ENCODE data around the gene UBQLN4.
"Not testable (repeated sequence)": the region's sequence is repeated elsewhere in the genome, so short reads cannot be mapped to it uniquely, and the experiment has no call there.

Gene UBQLN4

DNA sequence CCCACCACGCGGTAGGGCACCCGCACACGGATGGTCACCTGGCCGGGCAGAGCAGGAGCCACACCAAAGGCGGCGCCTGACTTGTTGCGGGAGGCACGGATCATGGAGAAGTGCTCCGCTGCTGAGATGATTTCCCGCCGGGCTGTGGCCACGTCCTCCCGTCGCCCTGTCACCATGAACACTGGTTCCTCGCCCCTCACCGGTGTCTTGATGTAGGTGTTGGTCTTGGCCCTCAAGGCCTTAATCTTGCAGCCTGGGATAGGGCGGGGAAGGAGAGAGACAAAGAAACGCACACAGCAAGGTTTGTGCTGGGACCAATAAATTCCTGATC is 23.8 kb upstream of the UBQLN4 start:
- Histone ChIP-seq H3K36me3 (ENCODE audit: control insufficient read depth, insufficient read depth, low read length) (no peaks in the 10 kb centered on the region), H3K4me3 (ENCODE audit: low read length) (no peak overlapping the region), H3K27me3 (ENCODE audit: control insufficient read depth, insufficient read depth, low read length) (no peaks in the 10 kb centered on the region), H3K9ac (ENCODE audit: low read length) (no peak overlapping the region), H3K4me1 (ENCODE audit: control insufficient read depth, insufficient read depth, low read length) (peaks cover 6% of the 10 kb centered on the region), H3K27ac (ENCODE audit: low read depth, low read length) (no peak overlapping the region)

DNA sequence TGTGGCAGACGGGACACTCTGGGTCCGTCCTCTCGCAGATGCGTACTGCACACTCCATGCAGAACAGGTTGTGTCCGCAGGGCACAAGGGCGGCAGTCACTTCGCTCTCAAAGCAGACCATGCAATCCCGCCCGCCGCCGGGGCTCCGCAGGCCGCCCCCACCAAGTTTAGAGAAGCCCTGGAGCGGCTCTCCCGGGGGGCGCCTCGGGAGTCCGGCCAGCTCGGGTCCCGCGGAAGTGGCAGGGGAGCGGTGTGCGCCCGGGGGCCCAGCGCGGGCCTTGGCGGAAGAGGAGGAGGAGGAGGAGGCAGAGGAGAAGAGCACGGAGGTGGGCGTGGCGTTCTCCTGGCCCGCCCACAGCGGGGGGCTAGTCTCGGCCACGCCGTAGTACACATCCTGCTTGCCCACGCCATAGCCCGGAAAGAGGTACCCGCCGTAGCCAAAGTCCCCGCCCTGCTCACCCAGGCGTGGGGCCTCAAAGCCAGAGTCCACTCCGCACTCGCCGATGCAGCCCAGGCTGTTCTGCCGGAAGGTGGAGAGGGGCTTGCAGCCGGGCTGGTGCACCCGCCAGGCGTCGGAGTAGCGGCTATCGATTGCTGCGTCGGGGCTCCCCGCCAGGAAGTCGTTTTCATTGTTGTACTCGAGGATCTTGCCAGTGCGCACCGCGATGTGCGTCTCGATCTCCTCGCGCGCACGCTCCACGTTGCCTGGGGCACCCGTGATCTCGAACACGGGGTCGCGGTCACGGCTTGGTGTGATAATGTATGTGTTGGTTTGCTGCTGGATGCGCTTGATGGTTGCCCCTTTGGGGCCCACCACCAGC is 23.2 kb upstream of the UBQLN4 start:
- Histone ChIP-seq H3K4me3 (ENCODE audit: low read length) (peak overlapping the region; percentile 67), H3K27ac (ENCODE audit: low read depth, low read length) (no peak overlapping the region), H3K36me3 (ENCODE audit: control insufficient read depth, insufficient read depth, low read length) (no peaks in the 10 kb centered on the region), H3K4me1 (ENCODE audit: control insufficient read depth, insufficient read depth, low read length) (peaks cover 6% of the 10 kb centered on the region), H3K9ac (ENCODE audit: low read length) (no peak overlapping the region), H3K27me3 (ENCODE audit: control insufficient read depth, insufficient read depth, low read length) (no peaks in the 10 kb centered on the region)

DNA sequence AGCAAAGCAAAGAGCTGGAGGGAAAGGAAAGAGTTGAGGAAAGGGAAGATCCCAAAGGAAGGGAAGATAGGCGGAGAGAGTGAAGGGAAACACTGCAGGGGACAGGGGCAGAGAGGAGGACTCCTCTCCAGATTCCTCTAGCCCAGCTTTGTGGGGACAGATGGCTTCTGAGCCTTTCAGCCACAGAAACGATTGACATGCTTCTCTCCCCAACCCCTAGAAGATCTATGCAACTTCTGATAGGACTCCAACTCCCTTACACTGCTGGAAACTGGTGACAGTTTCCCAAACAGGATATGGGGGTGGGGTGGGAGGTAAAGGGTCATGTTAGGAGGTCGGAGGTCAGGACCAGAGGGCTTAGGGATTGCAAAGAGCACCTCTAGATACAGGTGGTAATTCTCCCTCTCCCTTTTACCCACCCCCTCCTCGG is 22.2 kb upstream of the UBQLN4 start:
- H3K4me3 ChIP-seq (ENCODE audit: low read length), result peak overlapping the region; percentile 67
- no peaks in the 10 kb centered on the region for H3K36me3 ChIP-seq (ENCODE audit: control insufficient read depth, insufficient read depth, low read length)
- no peaks in the 10 kb centered on the region for H3K27me3 ChIP-seq (ENCODE audit: control insufficient read depth, insufficient read depth, low read length)
- no peak overlapping the region for H3K27ac ChIP-seq (ENCODE audit: low read depth, low read length)
- H3K4me1 ChIP-seq (ENCODE audit: control insufficient read depth, insufficient read depth, low read length), result peaks cover 6% of the 10 kb centered on the region
- no peak overlapping the region for H3K9ac ChIP-seq (ENCODE audit: low read length)

DNA sequence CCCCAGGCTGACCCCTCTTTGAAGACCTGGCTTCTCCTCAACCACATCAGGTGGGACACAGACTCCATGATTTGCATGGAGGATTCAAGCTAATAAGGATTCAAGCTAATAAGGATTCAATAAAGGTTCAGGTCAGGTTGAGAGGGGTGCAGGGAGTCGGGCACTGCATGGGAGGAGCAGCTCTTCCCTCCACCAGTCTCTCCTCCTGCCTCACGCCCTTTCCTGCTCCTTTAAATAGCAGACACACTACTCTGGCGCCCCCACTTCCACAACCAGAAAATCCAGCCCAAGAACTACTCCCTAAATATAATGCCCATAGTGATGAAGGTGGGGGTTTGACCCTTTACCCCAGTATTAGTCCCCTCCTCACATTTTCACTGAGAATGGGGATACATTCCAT is 21.6 kb upstream of the UBQLN4 start:
- no peaks in the 10 kb centered on the region for H3K27me3 ChIP-seq (ENCODE audit: control insufficient read depth, insufficient read depth, low read length)
- no peak overlapping the region for H3K27ac ChIP-seq (ENCODE audit: low read depth, low read length)
- peaks cover 6% of the 10 kb centered on the region for H3K4me1 ChIP-seq (ENCODE audit: control insufficient read depth, insufficient read depth, low read length)
- no peak overlapping the region for H3K4me3 ChIP-seq (ENCODE audit: low read length)
- H3K36me3 ChIP-seq (ENCODE audit: control insufficient read depth, insufficient read depth, low read length), result no peaks in the 10 kb centered on the region
- no peak overlapping the region for H3K9ac ChIP-seq (ENCODE audit: low read length)

DNA sequence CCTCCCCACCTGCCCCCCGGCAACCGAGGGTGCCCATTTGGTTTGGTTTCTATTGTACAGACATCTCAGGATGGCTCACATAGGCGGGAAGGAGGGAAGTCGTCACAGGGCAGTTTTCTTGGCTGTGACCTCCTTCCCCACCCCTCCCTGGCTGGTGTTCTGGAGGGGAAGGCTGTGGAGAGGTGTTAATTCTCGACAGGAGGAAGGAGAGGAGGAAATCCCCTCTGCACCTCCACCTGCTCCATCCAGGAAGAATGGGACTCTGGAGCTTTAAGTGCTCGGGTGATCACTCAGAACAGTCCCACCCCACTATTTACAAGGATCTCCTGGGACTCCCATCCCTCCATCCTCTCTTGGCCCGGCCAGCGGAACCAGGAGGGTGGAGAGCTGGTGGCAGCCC is 21.1 kb upstream of the UBQLN4 start:
- Histone ChIP-seq H3K4me3 (ENCODE audit: low read length) (no peak overlapping the region), H3K36me3 (ENCODE audit: control insufficient read depth, insufficient read depth, low read length) (no peaks in the 10 kb centered on the region), H3K27ac (ENCODE audit: low read depth, low read length) (no peak overlapping the region), H3K27me3 (ENCODE audit: control insufficient read depth, insufficient read depth, low read length) (no peaks in the 10 kb centered on the region), H3K9ac (ENCODE audit: low read length) (no peak overlapping the region), H3K4me1 (ENCODE audit: control insufficient read depth, insufficient read depth, low read length) (peaks cover 6% of the 10 kb centered on the region)

DNA sequence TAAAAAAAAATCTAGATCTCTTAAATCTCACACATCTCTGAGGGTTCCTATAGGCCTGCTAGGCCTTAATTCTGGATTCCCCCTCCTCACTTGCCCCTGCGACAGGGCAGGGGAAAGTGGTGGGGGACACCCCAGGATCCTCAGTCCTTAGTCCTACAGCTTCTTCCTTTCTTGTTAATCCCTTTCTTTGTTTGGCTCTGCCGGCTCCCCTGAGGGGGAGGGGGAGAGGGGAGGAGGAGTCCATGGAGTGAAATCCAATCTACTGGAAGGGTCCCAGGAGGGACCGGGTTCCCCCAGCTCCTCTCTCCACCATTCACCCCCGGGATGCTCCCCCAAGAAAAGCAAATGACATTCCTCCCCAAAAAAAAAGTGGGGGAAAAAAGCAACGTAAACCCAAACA is 20.1 kb upstream of the UBQLN4 start:
- H3K4me1 ChIP-seq (ENCODE audit: control insufficient read depth, insufficient read depth, low read length), result peaks cover 6% of the 10 kb centered on the region
- no peak overlapping the region for H3K27ac ChIP-seq (ENCODE audit: low read depth, low read length)
- H3K4me3 ChIP-seq (ENCODE audit: low read length), result no peak overlapping the region
- H3K27me3 ChIP-seq (ENCODE audit: control insufficient read depth, insufficient read depth, low read length), result no peaks in the 10 kb centered on the region
- H3K9ac ChIP-seq (ENCODE audit: low read length), result no peak overlapping the region
- no peaks in the 10 kb centered on the region for H3K36me3 ChIP-seq (ENCODE audit: control insufficient read depth, insufficient read depth, low read length)

DNA sequence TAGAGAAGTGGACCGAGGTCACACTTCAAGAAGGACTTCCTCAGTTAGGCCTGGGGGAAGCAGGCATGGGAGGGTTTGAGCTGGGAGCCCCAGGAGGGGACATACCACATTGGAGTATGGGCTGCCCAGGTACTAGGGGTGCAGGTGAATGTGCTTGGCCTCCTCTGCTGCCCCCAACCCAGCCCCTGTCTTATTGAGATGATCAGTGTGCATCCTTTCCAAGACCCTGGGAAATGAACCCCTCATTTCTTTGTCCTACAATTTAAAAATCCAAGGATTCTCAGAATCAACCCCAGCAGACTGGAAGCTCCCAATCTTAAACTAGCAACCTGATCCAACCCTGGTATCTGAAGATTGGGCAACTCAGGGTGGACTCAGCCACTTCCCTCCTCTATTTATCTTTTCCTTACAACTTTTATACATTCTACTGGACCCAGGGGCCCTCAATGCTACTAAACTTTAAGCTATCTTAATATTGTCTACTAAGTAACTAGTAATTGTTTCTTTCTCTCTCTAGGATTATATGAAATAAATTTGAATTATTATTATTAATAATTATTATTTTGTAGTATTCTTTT is 19.6 kb upstream of the UBQLN4 start:
- H3K27ac ChIP-seq (ENCODE audit: low read depth, low read length), result no peak overlapping the region
- H3K27me3 ChIP-seq (ENCODE audit: control insufficient read depth, insufficient read depth, low read length), result no peaks in the 10 kb centered on the region
- no peaks in the 10 kb centered on the region for H3K36me3 ChIP-seq (ENCODE audit: control insufficient read depth, insufficient read depth, low read length)
- H3K4me1 ChIP-seq (ENCODE audit: control insufficient read depth, insufficient read depth, low read length), result peaks cover 6% of the 10 kb centered on the region
- no peak overlapping the region for H3K9ac ChIP-seq (ENCODE audit: low read length)
- no peak overlapping the region for H3K4me3 ChIP-seq (ENCODE audit: low read length)

DNA sequence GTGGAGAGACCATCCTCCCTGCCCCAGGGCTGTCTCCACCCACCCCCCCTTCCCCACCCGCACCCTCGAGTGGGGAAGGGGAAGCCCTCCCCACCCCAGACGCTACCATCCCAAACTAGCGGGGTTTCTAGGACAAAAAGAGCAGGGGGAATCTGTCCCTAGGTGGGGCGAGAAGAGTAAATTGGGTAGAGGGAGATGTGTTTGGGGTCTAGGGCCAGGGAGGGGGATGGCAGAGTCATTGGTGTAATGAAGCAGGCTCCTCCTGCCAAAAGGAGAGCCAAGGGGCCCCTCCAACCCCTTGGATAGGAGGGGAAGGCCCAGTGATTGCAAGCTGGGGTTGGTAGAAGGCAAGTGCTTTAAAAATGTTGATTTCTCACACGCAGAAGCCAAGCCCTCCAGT is 18.7 kb upstream of the UBQLN4 start:
- no peaks in the 10 kb centered on the region for H3K27me3 ChIP-seq (ENCODE audit: control insufficient read depth, insufficient read depth, low read length)
- no peak overlapping the region for H3K9ac ChIP-seq (ENCODE audit: low read length)
- peaks cover 6% of the 10 kb centered on the region for H3K4me1 ChIP-seq (ENCODE audit: control insufficient read depth, insufficient read depth, low read length)
- no peaks in the 10 kb centered on the region for H3K36me3 ChIP-seq (ENCODE audit: control insufficient read depth, insufficient read depth, low read length)
- no peak overlapping the region for H3K27ac ChIP-seq (ENCODE audit: low read depth, low read length)
- no peak overlapping the region for H3K4me3 ChIP-seq (ENCODE audit: low read length)

DNA sequence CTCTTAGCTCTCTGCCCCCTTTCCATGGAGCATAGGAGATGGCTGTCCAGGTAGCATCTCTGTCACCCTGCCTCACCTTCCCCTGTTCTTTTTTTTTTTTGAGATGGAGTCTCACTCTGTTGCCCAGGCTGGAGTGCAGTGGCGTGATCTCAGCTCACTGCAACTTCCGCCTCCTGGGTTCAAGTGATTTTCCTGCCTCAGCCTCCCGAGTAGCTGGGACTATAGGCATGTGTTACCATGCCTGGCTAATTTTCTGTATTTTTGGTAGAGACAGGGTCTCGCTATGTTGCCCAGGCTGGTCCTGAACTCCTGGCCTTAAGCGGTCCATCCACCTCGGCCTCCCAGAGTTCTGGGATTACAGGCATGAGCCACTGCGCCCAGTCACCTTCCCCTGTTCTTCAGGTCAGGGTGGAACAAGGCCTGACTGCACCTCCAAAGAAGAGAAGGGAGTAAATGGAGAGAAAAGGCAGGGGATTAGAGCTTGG is 17.8 kb upstream of the UBQLN4 start:
- H3K36me3 ChIP-seq (ENCODE audit: control insufficient read depth, insufficient read depth, low read length); H3K4me3 ChIP-seq (ENCODE audit: low read length); H3K9ac ChIP-seq (ENCODE audit: low read length); H3K4me1 ChIP-seq (ENCODE audit: control insufficient read depth, insufficient read depth, low read length); H3K27me3 ChIP-seq (ENCODE audit: control insufficient read depth, insufficient read depth, low read length); H3K27ac ChIP-seq (ENCODE audit: low read depth, low read length): not testable (repeated sequence)

DNA sequence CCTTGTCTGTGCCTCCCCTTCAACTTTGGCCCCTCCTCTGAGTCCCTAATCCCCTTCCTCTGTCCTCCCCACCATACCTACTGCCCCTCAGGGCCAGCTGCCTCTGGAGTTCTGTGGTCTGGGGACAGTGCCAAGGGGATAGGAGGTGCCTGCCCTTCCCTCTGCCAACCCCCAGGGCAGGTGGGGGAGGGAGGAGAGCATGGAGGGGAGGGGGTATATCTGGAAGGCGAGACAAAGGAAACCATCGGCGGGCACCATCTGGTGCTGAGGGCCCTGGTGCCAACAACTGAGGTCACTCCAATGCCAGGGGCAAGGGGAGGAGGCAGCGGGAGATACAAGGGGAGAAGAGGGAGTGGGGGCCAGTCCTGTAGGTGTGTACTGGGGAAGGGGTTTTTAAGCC is 16.9 kb upstream of the UBQLN4 start:
- Histone ChIP-seq H3K27ac (ENCODE audit: low read depth, low read length) (no peak overlapping the region), H3K36me3 (ENCODE audit: control insufficient read depth, insufficient read depth, low read length) (no peaks in the 10 kb centered on the region), H3K4me1 (ENCODE audit: control insufficient read depth, insufficient read depth, low read length) (peaks cover under 1% of the 10 kb centered on the region), H3K4me3 (ENCODE audit: low read length) (no peak overlapping the region), H3K27me3 (ENCODE audit: control insufficient read depth, insufficient read depth, low read length) (no peaks in the 10 kb centered on the region), H3K9ac (ENCODE audit: low read length) (no peak overlapping the region)

DNA sequence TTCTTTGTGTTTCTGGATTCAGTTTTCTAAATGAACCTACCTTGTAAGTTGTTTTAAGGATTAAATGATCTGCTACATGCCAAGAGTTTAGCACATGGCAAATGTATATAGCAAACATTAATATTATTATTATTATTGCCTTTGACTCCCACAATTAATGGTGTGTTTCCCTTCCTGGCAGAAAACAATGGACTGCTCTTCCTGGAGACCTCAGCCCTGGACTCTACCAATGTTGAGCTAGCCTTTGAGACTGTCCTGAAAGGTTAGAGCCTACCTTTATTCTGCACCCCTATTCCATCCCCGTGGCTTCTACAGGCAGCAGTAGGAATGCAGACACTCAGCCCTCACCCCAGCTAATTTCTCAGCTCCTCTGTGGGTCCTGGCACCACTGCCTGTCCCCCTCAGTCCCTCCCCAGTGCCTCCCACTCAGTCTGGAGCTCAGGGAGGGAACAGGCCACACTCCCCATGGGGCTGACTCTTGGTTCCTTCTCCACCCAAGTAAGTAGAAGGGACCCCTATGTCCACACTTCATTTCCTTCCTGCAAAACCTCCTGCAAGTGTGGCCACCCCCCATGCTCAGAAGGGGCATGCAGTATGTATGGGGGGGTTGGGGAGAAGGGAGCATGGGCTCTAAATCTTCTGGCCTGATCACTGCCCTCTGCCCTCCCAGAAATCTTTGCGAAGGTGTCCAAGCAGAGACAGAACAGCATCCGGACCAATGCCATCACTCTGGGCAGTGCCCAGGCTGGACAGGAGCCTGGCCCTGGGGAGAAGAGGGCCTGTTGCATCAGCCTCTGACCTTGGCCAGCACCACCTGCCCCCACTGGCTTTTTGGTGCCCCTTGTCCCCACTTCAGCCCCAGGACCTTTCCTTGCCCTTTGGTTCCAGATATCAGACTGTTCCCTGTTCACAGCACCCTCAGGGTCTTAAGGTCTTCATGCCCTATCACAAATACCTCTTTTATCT is 16.2 kb upstream of the UBQLN4 start:
- Histone ChIP-seq H3K9ac (ENCODE audit: low read length) (no peak overlapping the region), H3K4me3 (ENCODE audit: low read length) (no peak overlapping the region), H3K4me1 (ENCODE audit: control insufficient read depth, insufficient read depth, low read length) (no peaks in the 10 kb centered on the region), H3K27me3 (ENCODE audit: control insufficient read depth, insufficient read depth, low read length) (no peaks in the 10 kb centered on the region), H3K36me3 (ENCODE audit: control insufficient read depth, insufficient read depth, low read length) (no peaks in the 10 kb centered on the region), H3K27ac (ENCODE audit: low read depth, low read length) (no peak overlapping the region)

DNA sequence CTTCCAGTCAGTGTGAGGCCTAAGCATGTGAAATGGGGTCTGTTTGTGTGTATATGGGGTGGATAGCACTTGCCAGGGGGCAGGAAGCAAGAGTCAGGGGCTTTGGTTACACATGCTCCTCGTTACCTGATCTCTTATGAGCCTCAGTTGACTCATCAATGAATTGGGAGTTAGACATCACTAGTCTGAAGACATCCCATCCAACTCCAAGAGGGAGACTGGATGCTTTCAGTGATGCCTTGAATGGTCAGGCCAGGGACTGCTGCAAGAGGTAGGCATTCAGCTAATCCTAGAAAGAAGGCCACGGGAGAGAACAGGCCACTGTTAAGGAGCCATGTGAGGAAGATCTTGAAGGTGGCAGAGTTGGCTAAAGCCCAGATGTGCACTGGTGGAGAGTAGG is 13.7 kb upstream of the UBQLN4 start:
- Histone ChIP-seq H3K27ac (ENCODE audit: low read depth, low read length) (no peak overlapping the region), H3K9ac (ENCODE audit: low read length) (no peak overlapping the region), H3K27me3 (ENCODE audit: control insufficient read depth, insufficient read depth, low read length) (no peaks in the 10 kb centered on the region), H3K4me1 (ENCODE audit: control insufficient read depth, insufficient read depth, low read length) (no peaks in the 10 kb centered on the region), H3K36me3 (ENCODE audit: control insufficient read depth, insufficient read depth, low read length) (no peaks in the 10 kb centered on the region), H3K4me3 (ENCODE audit: low read length) (no peak overlapping the region)

Measured in rectal smooth muscle tissue (tissue), 1 donor.